Fibroblast of lung (primary cell): ENCODE measurements around the gene RNF215.

Experiments used
- EZH2 ChIP-seq: IDR thresholded peaks from 2 replicates; pipeline ENCODE4 v1.5.1; 2012; ENCODE audit warnings: low read length, control low read depth, mild to moderate bottlenecking; ENCODE audit errors: missing control alignments
- TF ChIP-seq, protein P1 (sequence below), 2 donors: IDR thresholded peaks in 1 of 2; conservative IDR thresholded peaks in 1 of 2; 1 replicate in 1 of 2; 2 replicates in 1 of 2; pipeline ENCODE4 v1.5.1; 2011 to 2012; ENCODE audit warnings: low read length in 2 of 2, control low read depth in 1 of 2, inconsistent platforms in 1 of 2, low read depth in 1 of 2, mild to moderate bottlenecking in 1 of 2

DNA sequence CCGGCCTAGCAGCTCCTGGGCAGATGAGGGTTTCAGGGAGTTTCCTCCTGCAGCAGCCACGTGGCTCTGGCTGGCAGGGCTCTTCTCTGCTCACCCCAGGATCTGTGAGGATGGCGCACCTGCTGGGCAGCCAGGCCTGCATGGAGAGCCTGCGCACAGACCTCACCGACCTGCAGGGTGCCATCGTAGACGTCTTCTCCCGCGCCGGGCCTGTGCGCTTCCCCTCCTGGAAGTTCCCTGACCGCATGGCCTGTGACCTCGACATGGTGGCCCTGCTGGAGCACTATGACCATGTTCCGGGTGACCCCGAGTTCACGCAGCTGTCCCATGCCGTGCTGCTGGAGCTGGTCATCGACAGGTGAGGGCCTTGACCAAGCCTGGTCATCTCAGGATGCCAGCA, 21.3 kb downstream of the RNF215 start:
- TF ChIP-seq, protein P1, sequence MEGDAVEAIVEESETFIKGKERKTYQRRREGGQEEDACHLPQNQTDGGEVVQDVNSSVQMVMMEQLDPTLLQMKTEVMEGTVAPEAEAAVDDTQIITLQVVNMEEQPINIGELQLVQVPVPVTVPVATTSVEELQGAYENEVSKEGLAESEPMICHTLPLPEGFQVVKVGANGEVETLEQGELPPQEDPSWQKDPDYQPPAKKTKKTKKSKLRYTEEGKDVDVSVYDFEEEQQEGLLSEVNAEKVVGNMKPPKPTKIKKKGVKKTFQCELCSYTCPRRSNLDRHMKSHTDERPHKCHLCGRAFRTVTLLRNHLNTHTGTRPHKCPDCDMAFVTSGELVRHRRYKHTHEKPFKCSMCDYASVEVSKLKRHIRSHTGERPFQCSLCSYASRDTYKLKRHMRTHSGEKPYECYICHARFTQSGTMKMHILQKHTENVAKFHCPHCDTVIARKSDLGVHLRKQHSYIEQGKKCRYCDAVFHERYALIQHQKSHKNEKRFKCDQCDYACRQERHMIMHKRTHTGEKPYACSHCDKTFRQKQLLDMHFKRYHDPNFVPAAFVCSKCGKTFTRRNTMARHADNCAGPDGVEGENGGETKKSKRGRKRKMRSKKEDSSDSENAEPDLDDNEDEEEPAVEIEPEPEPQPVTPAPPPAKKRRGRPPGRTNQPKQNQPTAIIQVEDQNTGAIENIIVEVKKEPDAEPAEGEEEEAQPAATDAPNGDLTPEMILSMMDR (conservative IDR thresholded peaks at IDR 0.05 in 1 of 2, IDR thresholded peaks at IDR 0.05 in 1 of 2; ENCODE audit: low read depth in 1 of 2, low read length in 2 of 2): no peak
- TF ChIP-seq EZH2: no peak
